HG03558 (cell line): ENCODE measurements around the gene LAMA1.
"Not testable (repeated sequence)": the region's sequence is repeated elsewhere in the genome, so short reads cannot be mapped to it uniquely, and the experiment has no call there.

Experiments used
- ATAC-seq: cut with Tn5 transposase; IDR thresholded peaks from one replicate; pipeline ENCODE4 v1.9.1; 2021; ENCODE audit warnings: moderate number of reproducible peaks; ENCODE audit not compliant: unreplicated experiment; ENCODE audit errors: extremely low read depth

LAMA1 gene, protein sequence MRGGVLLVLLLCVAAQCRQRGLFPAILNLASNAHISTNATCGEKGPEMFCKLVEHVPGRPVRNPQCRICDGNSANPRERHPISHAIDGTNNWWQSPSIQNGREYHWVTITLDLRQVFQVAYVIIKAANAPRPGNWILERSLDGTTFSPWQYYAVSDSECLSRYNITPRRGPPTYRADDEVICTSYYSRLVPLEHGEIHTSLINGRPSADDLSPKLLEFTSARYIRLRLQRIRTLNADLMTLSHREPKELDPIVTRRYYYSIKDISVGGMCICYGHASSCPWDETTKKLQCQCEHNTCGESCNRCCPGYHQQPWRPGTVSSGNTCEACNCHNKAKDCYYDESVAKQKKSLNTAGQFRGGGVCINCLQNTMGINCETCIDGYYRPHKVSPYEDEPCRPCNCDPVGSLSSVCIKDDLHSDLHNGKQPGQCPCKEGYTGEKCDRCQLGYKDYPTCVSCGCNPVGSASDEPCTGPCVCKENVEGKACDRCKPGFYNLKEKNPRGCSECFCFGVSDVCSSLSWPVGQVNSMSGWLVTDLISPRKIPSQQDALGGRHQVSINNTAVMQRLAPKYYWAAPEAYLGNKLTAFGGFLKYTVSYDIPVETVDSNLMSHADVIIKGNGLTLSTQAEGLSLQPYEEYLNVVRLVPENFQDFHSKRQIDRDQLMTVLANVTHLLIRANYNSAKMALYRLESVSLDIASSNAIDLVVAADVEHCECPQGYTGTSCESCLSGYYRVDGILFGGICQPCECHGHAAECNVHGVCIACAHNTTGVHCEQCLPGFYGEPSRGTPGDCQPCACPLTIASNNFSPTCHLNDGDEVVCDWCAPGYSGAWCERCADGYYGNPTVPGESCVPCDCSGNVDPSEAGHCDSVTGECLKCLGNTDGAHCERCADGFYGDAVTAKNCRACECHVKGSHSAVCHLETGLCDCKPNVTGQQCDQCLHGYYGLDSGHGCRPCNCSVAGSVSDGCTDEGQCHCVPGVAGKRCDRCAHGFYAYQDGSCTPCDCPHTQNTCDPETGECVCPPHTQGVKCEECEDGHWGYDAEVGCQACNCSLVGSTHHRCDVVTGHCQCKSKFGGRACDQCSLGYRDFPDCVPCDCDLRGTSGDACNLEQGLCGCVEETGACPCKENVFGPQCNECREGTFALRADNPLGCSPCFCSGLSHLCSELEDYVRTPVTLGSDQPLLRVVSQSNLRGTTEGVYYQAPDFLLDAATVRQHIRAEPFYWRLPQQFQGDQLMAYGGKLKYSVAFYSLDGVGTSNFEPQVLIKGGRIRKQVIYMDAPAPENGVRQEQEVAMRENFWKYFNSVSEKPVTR (N-terminal part only)

DNA sequence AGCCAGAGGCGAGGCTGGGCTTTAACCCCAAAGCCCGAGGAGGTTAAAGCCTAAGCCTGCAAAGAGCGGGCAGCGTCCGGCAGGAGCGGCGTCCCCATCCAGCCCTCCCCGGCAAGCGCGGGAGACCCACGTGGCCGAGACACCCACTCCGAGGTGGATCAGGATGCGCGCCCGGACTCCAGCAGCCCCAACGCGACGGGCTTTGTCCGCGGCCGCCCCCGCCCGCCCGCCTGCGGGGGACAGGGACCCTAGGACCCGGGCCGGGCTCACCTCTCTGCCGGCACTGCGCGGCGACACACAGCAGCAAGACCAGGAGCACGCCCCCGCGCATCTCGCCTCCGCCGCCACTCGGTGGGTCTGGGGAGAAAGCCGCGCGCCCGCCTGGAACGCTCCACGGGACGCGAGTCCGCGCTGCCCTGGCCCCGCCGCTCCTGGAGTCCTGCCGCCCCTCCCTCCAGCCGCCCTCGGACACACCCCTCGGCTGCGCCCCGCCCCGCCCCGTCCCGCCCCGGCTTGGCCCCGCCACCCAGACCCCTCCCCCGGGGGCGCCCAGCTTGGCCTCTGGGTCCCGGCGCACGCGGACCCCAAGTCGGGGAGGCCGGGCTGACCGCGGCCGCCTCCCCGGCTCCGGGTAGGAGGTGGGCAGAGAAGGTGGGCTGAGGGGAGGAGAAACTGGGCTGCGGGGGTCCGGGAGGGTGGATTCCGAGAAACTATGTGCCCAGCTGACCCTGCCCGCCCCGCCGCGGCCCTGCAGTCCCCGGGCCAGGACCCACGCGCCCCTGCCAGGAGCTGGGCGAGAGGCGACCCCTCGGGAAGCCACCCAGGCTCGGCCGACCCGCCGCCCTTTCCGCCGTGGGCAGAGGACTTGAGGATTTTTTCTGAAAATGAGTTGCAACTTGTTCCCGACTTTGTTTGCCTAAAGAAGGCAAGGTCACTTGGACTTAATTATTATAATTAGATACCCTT lies at the start of gene LAMA1:
Gene LAMA1 (minus strand): TSS at position 408 of the 966 bp plus-strand sequence. CDS start 77 bp downstream, at position 331.
- ATAC-seq, result no peak

DNA sequence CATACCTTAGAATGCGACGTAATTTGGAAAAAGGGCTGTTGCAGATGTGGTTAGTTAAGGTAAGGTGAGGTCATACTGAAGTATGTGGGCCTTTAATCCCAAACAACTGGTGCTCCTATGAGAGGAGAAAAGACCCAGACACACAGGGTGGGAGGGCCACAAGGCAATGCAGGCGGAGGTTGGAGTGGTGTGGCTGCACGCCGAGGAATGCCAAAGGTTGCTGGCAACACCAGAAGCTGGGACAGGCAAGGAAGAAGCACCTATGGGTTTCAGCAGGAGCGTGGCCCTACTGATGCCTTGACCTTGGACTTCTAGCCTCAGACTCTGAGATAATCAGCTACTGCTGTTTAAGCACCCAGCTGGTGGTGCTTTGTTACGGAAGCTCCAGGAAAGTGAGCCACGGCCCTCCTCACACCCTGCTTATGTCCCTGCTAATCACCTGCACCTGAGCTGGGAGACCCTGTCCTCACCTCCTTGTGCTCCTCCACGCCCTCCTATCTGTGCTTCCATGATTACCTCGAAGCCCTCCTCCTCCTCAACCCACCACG lies 48.3 kb upstream of the LAMA1 start:
- no peak for ATAC-seq

DNA sequence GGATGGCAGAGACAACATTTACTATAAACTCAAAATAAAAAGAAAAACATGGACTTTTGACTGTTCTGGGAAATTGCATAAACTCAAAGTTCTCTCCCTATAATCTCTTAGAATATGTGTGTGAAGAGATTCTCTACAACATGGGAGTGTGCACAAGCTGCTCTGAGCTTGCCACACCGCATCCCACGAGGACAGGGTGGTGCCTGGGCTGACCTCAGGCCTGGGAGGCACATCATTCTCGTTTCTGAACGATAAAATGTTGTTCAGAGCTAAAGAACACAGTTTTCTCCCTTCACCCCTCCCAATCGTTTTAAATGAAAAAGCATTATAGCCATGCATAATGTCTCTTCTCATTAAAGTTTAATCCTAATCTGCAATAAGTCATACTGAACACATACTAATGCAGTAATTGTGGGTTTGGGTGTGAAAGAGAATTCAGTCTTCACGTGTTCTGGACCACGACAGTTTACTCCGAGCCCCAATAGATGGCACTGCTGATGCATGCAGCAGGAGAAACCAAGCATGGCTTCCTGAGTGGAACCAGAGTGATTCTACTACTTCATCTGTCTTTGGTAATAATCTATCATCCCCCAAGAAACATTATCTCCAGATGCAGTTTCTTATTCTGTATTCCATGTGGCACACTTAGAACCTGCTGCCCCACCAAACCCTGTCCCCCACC lies 46.9 kb upstream of the LAMA1 start:
- no peak for ATAC-seq

DNA sequence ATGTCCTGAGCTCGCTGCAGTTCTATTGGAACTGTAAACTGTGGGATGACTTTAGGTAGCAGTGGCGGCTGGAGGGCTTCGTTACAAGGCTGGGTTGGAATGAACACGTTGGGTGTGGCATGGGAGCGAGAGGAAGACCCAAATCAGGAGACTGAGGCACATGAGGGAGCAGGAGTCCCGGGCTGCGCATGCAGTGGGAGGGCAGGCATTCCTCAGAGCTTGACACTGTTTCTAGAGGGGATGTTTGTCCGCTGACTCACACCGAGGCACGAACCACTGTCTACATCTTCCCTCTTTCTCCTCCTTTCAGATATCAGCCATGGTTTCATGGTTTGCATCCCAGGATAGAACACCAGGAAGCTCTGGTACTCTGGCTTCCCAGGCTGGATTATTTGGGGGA lies 40.6 kb upstream of the LAMA1 start:
- no peak for ATAC-seq

DNA sequence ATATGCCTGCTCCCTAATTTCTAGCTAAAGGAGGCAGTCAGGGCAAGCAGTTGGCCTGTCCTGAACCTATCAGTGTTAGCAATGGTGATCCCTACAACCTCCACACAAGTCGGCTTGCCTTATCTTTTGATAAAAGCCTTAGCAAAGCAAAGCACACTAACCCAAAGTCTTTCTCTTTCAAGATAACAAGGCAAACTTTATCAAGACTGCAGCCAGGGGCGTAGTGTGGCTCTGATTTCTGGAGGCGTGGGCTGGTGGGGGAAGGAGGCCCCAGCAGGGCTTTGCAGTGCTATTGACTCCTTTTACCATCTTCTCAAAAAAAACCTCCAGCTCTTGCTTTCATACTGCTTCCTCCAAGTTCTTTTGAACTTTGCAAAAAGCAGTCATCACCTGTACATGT lies 40.2 kb upstream of the LAMA1 start:
- no peak for ATAC-seq

DNA sequence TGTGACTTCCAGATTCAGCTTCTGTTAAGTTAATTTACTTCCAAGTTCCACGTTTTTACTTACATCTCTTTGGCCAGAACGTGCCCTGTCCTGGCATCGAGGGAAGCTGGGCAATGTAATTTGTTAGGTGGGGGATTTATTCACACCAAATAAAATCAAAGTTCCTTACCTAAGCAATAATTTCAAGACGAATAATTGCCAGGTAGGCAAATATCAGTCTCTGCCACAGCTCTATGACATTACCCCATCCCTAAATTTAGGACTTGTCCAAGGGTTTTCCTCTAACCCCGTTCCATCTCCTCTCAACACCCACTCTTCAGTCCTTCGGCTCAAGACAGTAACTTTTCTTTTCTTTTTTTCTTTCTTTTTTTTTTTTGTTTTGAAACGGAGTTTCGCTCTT lies 38.3 kb upstream of the LAMA1 start:
- ATAC-seq, result no peak

DNA sequence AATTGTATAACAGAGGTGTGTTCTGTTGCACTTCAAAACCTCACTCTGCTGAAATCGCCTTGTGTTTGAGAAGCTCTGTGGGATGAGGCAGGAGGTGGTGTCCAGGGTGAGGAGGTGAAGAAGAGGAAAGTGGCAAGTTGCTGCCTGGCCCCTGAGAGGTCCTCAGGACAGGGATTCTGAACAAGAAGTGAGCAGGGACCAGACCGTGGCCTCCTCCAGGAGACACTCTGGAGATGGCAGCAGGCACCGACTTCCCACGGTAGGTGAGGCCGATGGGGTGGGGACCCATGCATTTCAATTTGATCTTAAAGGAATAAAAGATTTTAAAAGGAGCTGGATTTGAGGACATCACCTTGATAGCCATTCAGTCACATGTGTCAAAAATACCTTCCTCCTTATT lies 37.5 kb upstream of the LAMA1 start:
- ATAC-seq, result no peak

DNA sequence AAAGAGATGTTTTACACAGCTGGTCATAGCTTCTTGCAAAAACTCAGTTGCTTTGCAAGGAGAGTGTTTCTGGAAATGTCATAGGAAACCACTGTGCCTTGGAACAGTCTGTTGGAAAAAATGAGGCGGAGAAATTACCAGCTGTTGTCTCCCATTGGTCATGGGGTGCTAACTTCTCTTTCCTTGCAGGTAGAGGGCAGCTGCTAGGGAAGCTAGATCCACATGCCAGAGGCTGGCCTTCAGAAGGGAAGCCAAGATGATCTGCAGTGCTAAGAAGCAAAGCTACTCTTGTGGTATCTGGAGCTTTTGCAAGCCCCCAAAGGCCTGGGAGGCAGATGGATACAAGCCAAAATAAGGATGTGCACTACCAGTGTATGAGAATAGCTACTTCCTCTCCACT lies 34.8 kb upstream of the LAMA1 start:
- no peak for ATAC-seq

DNA sequence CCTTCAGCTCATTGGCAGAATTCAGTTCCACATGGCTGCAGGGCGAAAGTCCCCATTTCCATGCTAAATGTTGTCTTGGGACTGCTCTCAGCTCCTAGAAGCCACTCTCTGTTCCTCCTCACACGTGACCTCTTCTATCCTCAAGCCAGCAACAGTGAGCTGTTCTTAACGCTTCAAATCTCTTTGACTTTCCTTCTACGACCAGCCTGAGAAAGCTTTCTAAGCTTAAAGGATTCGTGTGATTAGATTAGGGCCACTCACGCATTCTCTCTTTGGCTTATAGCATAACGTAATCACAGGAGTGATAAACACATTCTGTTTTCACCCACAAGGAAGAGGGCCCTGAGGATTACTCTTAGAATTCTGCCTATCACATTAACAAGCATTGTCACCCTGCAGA lies 29.8 kb upstream of the LAMA1 start:
- no peak for ATAC-seq

DNA sequence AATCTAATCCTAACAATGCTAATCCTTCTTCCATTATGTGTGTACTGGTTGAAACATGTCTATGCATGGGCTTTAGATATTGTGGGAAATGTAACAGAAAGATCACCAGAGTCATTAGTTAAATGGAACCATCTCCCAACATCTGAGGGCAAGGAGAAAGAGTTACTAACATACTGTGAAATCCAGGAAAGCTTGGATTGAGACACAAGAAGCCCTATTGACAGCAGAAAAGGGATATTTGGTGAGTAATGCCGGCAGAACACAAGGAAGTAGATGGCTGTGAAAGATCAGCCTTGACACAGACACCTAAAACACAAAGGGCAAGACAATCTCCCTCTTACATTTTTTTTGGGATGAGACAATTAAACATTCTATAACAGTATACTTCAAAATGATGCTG lies 28.5 kb upstream of the LAMA1 start:
- ATAC-seq, result no peak

DNA sequence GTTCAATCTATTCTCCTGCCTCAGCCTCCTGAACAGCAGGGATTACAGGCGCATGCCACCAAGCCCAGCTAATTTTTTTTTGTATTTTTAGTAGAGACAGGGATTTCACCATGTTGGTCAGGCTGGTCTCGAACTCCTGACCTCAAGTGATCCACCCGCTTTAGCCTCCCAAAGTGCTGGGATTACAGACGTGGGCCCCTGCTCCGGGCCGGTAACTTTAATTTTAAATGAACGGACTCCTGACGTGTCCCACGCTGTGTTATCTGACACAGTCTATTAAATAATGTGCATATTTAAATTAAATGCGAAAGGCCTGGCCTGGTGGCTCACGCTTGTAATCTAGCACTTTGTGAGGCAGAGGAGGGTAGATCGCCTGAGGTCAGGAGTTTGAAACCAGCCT lies 27.3 kb upstream of the LAMA1 start:
- not testable (repeated sequence) for ATAC-seq

DNA sequence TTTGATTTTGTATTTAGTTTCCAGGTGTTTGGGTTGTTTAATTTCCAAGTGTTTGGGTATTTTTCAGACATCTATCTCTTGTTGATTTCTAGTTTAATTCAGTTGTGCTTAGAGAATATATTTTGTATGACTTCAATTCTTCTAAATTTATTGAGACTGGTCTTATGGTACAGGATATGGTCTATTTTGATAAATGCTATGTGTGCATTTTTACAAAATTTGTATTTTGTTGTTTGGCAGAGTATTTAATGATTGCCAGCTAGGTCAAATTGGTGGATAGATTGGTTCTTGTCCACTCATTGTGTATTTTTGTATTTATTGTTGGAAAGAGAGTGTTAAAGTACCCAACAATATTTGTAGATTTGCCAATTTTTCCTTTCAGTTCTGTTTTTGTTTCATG lies 23.7 kb upstream of the LAMA1 start:
- ATAC-seq, result no peak

DNA sequence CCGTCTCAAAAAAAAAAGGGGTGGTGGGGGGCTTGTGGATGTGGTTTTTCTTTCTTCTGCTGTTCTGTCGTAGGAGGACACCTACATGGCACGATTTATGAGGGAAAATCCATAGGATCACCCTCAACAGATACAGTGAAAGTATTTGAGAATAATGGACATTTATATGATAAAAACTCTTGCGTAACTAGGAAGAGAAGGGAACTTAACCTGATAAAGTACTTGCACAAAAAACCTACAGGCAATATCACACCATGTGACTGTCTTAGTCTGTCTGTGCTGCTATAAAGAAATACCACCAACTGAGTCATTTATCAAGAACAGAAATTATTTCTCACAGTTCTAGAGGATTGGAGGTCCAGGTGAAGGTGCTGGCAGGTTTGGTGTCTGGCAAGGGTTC lies 21.8 kb upstream of the LAMA1 start:
- ATAC-seq, result no peak

DNA sequence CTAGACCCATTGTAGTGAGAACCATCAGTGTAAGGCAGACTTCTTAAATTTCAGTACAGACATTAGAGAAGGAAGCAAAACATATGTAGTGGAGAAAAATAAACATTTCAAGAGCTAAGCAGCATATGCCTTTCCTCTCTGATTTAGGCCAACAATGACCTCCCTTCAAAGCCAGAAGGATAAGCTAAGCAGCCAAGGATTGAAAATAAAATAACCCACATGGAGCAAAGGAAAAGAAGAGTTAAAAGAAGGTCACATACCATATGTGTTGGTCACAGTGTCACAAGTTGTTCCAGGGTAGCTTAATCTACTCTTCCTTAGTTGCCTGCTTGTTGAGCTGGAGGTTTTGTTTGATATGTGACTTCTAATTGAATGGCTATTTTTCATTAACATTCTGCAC lies 15.6 kb upstream of the LAMA1 start:
- no peak for ATAC-seq

DNA sequence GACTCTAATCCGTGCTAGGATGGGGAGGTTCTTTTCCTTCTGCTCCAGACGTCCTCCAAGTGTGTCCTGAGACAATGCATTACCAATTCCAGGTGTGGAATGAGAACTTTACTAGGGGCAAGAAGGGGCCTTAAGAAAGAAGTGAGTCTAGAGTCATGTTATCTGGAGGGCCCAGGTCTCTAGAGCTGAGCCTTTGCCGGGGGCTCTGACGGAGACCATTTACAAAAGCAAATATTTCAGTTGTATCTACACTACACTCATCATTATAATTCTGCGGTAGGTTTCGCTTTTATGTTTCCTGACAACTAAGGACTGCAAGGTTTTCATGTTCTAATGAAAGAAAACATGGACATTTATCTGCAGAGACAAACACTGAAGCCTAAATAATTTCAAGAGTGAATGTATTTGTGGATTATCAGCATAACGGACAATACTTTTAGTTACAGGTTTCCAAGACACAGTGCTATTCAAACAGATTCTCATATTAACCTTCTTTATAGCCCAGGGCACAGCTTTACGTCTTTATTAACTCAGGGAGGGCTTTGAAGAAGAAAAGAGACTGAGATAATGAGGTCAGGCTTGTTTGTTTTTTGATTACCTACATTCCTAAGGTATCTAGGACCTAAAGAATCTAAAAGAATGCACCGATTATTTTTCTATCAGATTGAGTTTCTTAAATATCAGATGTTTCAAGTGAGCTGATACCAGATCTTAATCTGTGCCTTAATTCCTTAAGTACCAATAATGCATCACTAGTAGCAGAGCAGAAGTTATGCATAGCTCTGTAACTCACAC lies 15.0 kb upstream of the LAMA1 start:
- no peak for ATAC-seq

DNA sequence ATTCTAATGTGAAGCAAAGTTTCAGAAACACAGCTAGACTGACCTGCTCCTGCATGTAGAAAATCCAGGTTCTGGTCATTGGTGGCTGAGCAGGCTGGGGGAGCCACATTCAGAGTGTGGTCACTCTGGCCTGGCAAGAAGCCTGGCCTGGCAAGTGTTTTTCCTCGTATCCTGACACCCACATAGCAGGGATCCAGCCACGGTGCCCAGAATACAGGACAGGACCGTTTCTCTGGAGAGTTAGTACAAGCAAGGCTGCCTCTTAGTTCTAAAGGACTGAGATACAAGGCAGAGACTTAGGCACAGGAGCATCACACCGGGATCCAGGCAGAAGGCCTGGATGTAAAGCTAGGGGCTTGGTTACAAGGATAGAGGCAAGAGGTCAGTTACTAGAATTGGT lies 4.8 kb upstream of the LAMA1 start:
- no peak for ATAC-seq

DNA sequence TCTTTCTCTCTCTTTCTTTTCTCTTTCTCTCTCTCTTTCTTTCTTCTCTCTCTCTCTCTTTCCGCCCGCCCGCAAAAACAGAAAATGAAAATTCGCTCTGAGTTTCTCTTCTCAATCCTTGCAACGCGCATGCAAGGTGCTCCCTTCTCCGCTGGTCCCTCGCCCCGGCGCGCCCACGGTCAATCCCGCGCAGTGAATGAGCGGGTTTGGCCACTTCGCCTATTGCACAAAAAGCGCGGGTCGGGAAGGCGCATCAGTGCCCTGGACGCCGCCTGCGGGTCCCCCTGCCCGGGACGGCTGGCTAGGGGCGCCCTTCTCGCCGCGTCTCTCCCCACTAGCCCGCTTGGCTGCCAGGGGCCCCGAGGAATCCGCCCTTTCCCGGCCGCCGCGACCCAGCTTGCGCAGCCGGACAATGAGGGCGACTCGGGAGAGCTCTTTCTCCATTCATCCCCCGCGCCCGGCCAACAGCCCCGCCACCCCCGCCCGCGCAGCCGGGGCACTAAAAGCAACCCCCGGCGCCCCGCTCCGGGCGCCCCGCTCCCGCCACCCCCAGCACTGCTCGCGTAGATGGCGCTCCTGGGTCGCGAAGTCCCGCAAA lies 706 bp downstream of the LAMA1 start:
- ATAC-seq, result no peak
